IMR-90 (cell line): ENCODE measurements around the gene TAGAP. TPM values are rescaled to one million over a fixed set of nuclear protein-coding genes. Genes with fewer than 3 reads are reported as not detected.
A peak's percentile ranks its signal among the peaks of the same experiment; 100 is the strongest.

Source experiments
- ATAC-seq: fragments of 200-7000 bp; cut with Tn5 transposase; 2 replicates; pipeline ENCODE4 v1.9.1; 2020; ENCODE audit warnings: low read depth, mild to moderate bottlenecking, moderate library complexity
- BruUV-seq: library from RNA; stranded (reverse); fragments of 400-500 nt; replicated peaks from 2 replicates; lab custom pipeline; 2021; lab: Mats Ljungman, UMichigan
- CTCF ChIA-PET: fragments of 300-600 bp; formaldehyde crosslinking; extraction: SDS; loops from one replicate; lab custom pipeline; 2021; ENCODE audit warnings: antibody characterized with exemption; lab: Yijun Ruan, JAX
- POLR2A ChIA-PET: fragments of 300-600 bp; sonication (Branson Sonifier 250); formaldehyde crosslinking; loops from one replicate; lab custom pipeline; 2022; ENCODE audit warnings: antibody characterized with exemption; ENCODE audit not compliant: unreplicated experiment; lab: Charles Lee
- DNase-seq: peaks from one replicate; pipeline ENCODE4 v3.0.0; 2013
- H2AFZ ChIP-seq: replicated peaks from 2 replicates; pipeline ENCODE3; 2013; ENCODE audit warnings: low read length, mild to moderate bottlenecking; ENCODE audit not compliant: poor library complexity
- H2AK5ac ChIP-seq: 2 replicates; pipeline ENCODE4 v1.6.1; 2013; ENCODE audit warnings: low read depth, low read length, inconsistent platforms
- H2AK9ac ChIP-seq: replicated peaks from 2 replicates; pipeline ENCODE3; 2013; ENCODE audit warnings: mild to moderate bottlenecking, low read depth, low read length, moderate library complexity; ENCODE audit not compliant: poor library complexity
- H2BK120ac ChIP-seq: 2 replicates; pipeline ENCODE4 v1.6.1; 2013; ENCODE audit warnings: low read depth, low read length, inconsistent platforms
- H2BK15ac ChIP-seq: 3 replicates; pipeline ENCODE4 v1.6.1; 2013; ENCODE audit warnings: low read depth, low read length, inconsistent platforms
- H2BK20ac ChIP-seq: 2 replicates; pipeline ENCODE4 v1.6.1; 2013; ENCODE audit warnings: low read depth, mild to moderate bottlenecking, inconsistent platforms, low read length, moderate library complexity
- H2BK5ac ChIP-seq: 2 replicates; pipeline ENCODE4 v1.6.1; 2013; ENCODE audit warnings: mild to moderate bottlenecking, low read depth, low read length, inconsistent platforms; ENCODE audit not compliant: poor library complexity, severe bottlenecking
- H3K14ac ChIP-seq: replicated peaks from 2 replicates; pipeline ENCODE4 v1.6.1; 2013; ENCODE audit warnings: low read depth, low read length, inconsistent platforms
- H3K18ac ChIP-seq: 2 replicates; pipeline ENCODE4 v1.6.1; 2013; ENCODE audit warnings: low read depth, low read length, control low read depth
- H3K23ac ChIP-seq: 2 replicates; pipeline ENCODE4 v1.6.1; 2013; ENCODE audit warnings: low read depth, low read length, inconsistent platforms
- H3K27ac ChIP-seq: 2 replicates; pipeline ENCODE4 v1.5.1; 2013; ENCODE audit warnings: mild to moderate bottlenecking, control low read depth, low read length; ENCODE audit not compliant: insufficient read depth
- H3K27me3 ChIP-seq: 2 replicates; pipeline ENCODE4 v1.6.1; 2013; ENCODE audit warnings: low read length; ENCODE audit not compliant: control insufficient read depth, insufficient read depth
- H3K36me3 ChIP-seq: 2 replicates; pipeline ENCODE4 v1.6.1; 2013; ENCODE audit warnings: low read length, mixed read lengths; ENCODE audit not compliant: control insufficient read depth, insufficient read depth
- H3K4ac ChIP-seq: 2 replicates; pipeline ENCODE4 v1.6.1; 2013; ENCODE audit warnings: low read depth, low read length, inconsistent platforms
- H3K4me1 ChIP-seq: 2 replicates; pipeline ENCODE4 v1.6.1; 2013; ENCODE audit warnings: low read length, mixed read lengths; ENCODE audit not compliant: control insufficient read depth, insufficient read depth
- H3K4me2 ChIP-seq: 2 replicates; pipeline ENCODE4 v1.6.1; 2013; ENCODE audit warnings: low read depth, mild to moderate bottlenecking, control low read depth, low read length, moderate library complexity
- H3K4me3 ChIP-seq: 2 replicates; pipeline ENCODE4 v1.5.1; 2013; ENCODE audit warnings: low read depth, mild to moderate bottlenecking, control low read depth, low read length, moderate library complexity; ENCODE audit not compliant: insufficient read depth
- H3K56ac ChIP-seq: 2 replicates; pipeline ENCODE4 v1.6.1; 2013; ENCODE audit warnings: low read length, inconsistent platforms; ENCODE audit not compliant: insufficient read depth; ENCODE audit errors: extremely low read depth
- H3K79me1 ChIP-seq, 2 experiments: 2 replicates each; pipeline ENCODE4 v1.6.1; 2013; ENCODE audit warnings: low read length in 2 of 2, inconsistent platforms in 1 of 2, low read depth in 1 of 2
- H3K9ac ChIP-seq: 2 replicates; pipeline ENCODE4 v1.6.1; 2013; ENCODE audit warnings: low read depth, low read length, control low read depth
- H3K9me1 ChIP-seq: 2 replicates; pipeline ENCODE4 v1.6.1; 2013; ENCODE audit warnings: low read length, inconsistent platforms; ENCODE audit not compliant: insufficient read depth
- H3K9me3 ChIP-seq: 2 replicates; pipeline ENCODE4 v1.6.1; 2013; ENCODE audit warnings: low read length; ENCODE audit not compliant: control insufficient read depth, insufficient read depth
- H4K20me1 ChIP-seq: 2 replicates; pipeline ENCODE4 v1.6.1; 2013; ENCODE audit warnings: low read length, inconsistent platforms; ENCODE audit not compliant: insufficient read depth
- H4K5ac ChIP-seq: 2 replicates; pipeline ENCODE4 v1.6.1; 2013; ENCODE audit warnings: mild to moderate bottlenecking, low read depth, low read length, control low read depth
- H4K8ac ChIP-seq, 2 experiments: 2 replicates each; pipeline ENCODE4 v1.6.1; 2013; ENCODE audit warnings: low read depth in 2 of 2, low read length in 2 of 2, control low read depth in 1 of 2, inconsistent platforms in 1 of 2
- H4K91ac ChIP-seq: 2 replicates; pipeline ENCODE4 v1.6.1; 2013; ENCODE audit warnings: low read depth, low read length, inconsistent platforms; ENCODE audit not compliant: insufficient read depth
- BHLHE40 ChIP-seq: fragments of 150-350 bp; IDR thresholded peaks from 2 replicates; pipeline ENCODE4 v1.6.1; 2016; ENCODE audit warnings: mild to moderate bottlenecking, low read depth, low read length
- CEBPB ChIP-seq: IDR thresholded peaks from 2 replicates; pipeline ENCODE4 v1.6.1; 2012; ENCODE audit warnings: low read depth, low read length, improper control_type of control experiment
- WGBS, 2 experiments: methylation state at CpG; one replicate each; pipeline versions ENCODE4 v1.1.5 to v1.1.7; 2013; ENCODE audit warnings: missing lambda C conversion rate in 2 of 2; ENCODE audit not compliant: insufficient read length in 1 of 2; ENCODE audit errors: extremely low coverage in 2 of 2; 5-methylcytosine and 5-hydroxymethylcytosine counted together
- dilution Hi-C: fragments of 300-500 bp; cut with HindIII; formaldehyde crosslinking; loops from one replicate; pipeline ENCODE4 v1.14.3; 2018; ENCODE audit warnings: low sequenced_read_pairs; ENCODE audit not compliant: unreplicated experiment
- in situ Hi-C: fragments of 300-500 bp; cut with MboI; formaldehyde crosslinking; loops from 3 replicates; pipeline ENCODE4 v1.14.3; 2019; ENCODE audit warnings: low sequenced_read_pairs, inconsistent platforms, mixed read lengths
- intact Hi-C: fragments of 100-400 bp; cut with micrococcal nuclease; formaldehyde crosslinking; loops from 2 replicates; pipeline ENCODE4 v1.10.0; 2022
- polyA plus RNA-seq, 3 experiments: library from polyadenylated mRNA; depleted of rRNA; stranded (reverse); fragments of >200 nt; gene quantifications; 2 replicates each; pipeline ENCODE4 v1.2.3, GENCODE V29; 2012; ENCODE audit warnings: low replicate concordance in 1 of 3
- total RNA-seq: library from RNA; depleted of rRNA; stranded (reverse); fragments of >200 nt; gene quantifications from 2 replicates; pipeline ENCODE4 v1.2.3, GENCODE V29; 2012

TAGAP gene
- total and polyA plus RNA-seq, 2 of the 4 experiments (the other 2 are of a cell fraction): not detected

GRCh38 chr6:159084493-159085091 lies 39.8 kb upstream of the TAGAP start:
- ATAC-seq (no peak), DNase-seq (peak; percentile 72)
- Histone ChIP-seq H3K14ac (no peak overlapping the region), H2BK20ac (no peak overlapping the region), H4K91ac (no peak overlapping the region), H4K8ac (no peak overlapping the region), H3K27ac (no peak overlapping the region), H3K56ac (no peak overlapping the region), H3K4ac (no peak overlapping the region), H3K9me3 (no peaks in the 10 kb centered on the region), H2BK120ac (no peak overlapping the region), H3K79me1 (no peaks in the 10 kb centered on the region), H2BK5ac (no peak overlapping the region), H4K5ac (no peak overlapping the region), H2AFZ (no peak overlapping the region), H3K36me3 (no peaks in the 10 kb centered on the region), H3K4me3 (no peak overlapping the region), H3K18ac (no peak overlapping the region), H3K9me1 (no peaks in the 10 kb centered on the region), H4K20me1 (no peaks in the 10 kb centered on the region), H3K4me2 (no peak overlapping the region), H3K23ac (no peak overlapping the region), H2AK9ac (no peak overlapping the region), H2AK5ac (no peak overlapping the region), H3K4me1 (peaks cover 2% of the 10 kb centered on the region; the same call in 1 of the 2 replicates), H3K9ac (no peak overlapping the region), H3K27me3 (peaks cover 2% of the 10 kb centered on the region; the same call in 1 of the 2 replicates), H2BK15ac (no peak overlapping the region)
- dilution Hi-C loops: no loop called here
- TF ChIP-seq CEBPB (peak; percentile 92), BHLHE40 (no peak)
- ChIA-PET POLR2A (no interaction called here), CTCF (no interaction called here)
- in situ Hi-C loops: no loop called here
- no TSS peak for BruUV-seq
- intact Hi-C loops: no loop called here
- WGBS, 2 experiments: no CpG with 5 or more reads among the region's 2 CpGs
